ENCODE results near the gene CYP26B1. TPM values are rescaled to one million over a fixed set of nuclear protein-coding genes. Genes with fewer than 3 reads are reported as not detected.

Gene CYP26B1
- total and polyA plus RNA-seq, 4 donors, result 1.1 to 4.7 (median 2.4) TPM

DNA sequence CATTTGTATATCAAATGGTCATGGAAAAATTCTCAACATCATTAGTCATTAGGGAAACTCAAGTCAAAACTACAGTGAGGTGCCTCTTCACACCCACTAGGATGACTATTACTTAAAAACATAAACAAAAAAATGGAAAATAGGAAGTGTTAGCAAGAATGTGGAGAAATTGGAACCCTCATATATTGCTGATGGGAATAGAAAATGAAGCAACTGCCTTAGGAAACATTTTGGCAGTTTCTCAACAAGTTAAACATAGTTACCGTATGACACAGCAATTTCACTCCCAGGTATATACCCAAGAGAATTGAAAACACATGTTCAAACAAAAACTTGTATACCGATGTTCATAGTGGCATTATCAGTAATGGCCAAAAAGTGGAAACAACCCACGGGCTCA is 18.1 kb upstream of the CYP26B1 start:
- Histone ChIP-seq H3K27ac (ENCODE audit: low read depth in 1 of 2, low read length in 1 of 2) (no peak overlapping the region), H3K36me3 (ENCODE audit: control insufficient read depth in 4 of 4, insufficient read depth in 4 of 4, low read length in 4 of 4) (no peaks in the 10 kb centered on the region), H3K9me3 (ENCODE audit: control insufficient read depth in 4 of 4, insufficient read depth in 3 of 4, low read length in 3 of 4) (no peaks in the 10 kb centered on the region), H3K4me1 (ENCODE audit: control insufficient read depth in 5 of 5, insufficient read depth in 5 of 5, low read length in 5 of 5) (no peaks in the 10 kb centered on the region), H3K27me3 (ENCODE audit: control insufficient read depth in 3 of 3, insufficient read depth in 3 of 3, low read length in 2 of 3) (peaks cover 0 to 2% (median 0%) of the 10 kb centered on the region in 3 donors), H3K4me3 (no peak overlapping the region), H3K9ac (ENCODE audit: insufficient read depth in 1 of 2, low read length in 2 of 2) (no peak overlapping the region)
- WGBS, 2 donors, result 84 to 91% methylated on average over 3 of the region's 3 CpGs
- DNase-seq, result no peak
- no peak for ATAC-seq (ENCODE audit: insufficient read depth, low FRiP score)
- TF ChIP-seq, protein P1, sequence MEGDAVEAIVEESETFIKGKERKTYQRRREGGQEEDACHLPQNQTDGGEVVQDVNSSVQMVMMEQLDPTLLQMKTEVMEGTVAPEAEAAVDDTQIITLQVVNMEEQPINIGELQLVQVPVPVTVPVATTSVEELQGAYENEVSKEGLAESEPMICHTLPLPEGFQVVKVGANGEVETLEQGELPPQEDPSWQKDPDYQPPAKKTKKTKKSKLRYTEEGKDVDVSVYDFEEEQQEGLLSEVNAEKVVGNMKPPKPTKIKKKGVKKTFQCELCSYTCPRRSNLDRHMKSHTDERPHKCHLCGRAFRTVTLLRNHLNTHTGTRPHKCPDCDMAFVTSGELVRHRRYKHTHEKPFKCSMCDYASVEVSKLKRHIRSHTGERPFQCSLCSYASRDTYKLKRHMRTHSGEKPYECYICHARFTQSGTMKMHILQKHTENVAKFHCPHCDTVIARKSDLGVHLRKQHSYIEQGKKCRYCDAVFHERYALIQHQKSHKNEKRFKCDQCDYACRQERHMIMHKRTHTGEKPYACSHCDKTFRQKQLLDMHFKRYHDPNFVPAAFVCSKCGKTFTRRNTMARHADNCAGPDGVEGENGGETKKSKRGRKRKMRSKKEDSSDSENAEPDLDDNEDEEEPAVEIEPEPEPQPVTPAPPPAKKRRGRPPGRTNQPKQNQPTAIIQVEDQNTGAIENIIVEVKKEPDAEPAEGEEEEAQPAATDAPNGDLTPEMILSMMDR (IDR thresholded peaks at IDR 0.05; ENCODE audit: control extremely low read depth, extremely low read depth), result no peak

DNA sequence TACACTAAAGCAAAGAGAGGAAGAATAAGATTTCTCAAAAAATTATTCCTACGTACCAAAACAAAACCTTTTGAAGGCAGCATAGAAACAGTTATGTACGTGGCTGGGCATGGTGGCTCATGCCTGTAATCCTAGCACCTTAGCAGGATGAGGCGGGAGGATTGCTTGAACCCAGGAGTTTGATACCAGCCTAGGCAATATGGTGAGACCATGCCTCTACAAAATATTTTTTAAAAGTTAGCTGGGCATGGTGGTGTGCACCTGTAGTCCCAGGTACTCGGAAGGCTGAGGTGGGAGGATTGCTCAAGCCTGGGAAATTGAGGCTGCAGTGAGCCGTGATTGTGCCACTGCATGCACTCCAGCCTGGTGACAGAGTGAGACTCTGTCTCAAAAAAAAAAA is 14.9 kb upstream of the CYP26B1 start:
- H3K9me3 ChIP-seq (ENCODE audit: control insufficient read depth in 4 of 4, insufficient read depth in 3 of 4, low read length in 3 of 4), result no peaks in the 10 kb centered on the region
- no peak for ATAC-seq (ENCODE audit: insufficient read depth, low FRiP score)
- TF ChIP-seq, protein P1 (IDR thresholded peaks at IDR 0.05; ENCODE audit: control extremely low read depth, extremely low read depth), result no peak
- DNase-seq, result no peak
- 87 to 94% methylated on average over 5 of the region's 5 CpGs for WGBS, 2 donors
- no peak overlapping the region for H3K27ac ChIP-seq (ENCODE audit: low read depth in 1 of 2, low read length in 1 of 2)
- H3K4me1 ChIP-seq (ENCODE audit: control insufficient read depth in 5 of 5, insufficient read depth in 5 of 5, low read length in 5 of 5), result no peaks in the 10 kb centered on the region
- no peak overlapping the region for H3K9ac ChIP-seq (ENCODE audit: insufficient read depth in 1 of 2, low read length in 2 of 2)
- H3K36me3 ChIP-seq (ENCODE audit: control insufficient read depth in 4 of 4, insufficient read depth in 4 of 4, low read length in 4 of 4), result no peaks in the 10 kb centered on the region
- H3K4me3 ChIP-seq, result no peak overlapping the region
- H3K27me3 ChIP-seq (ENCODE audit: control insufficient read depth in 3 of 3, insufficient read depth in 3 of 3, low read length in 2 of 3), result peaks cover 0 to 2% (median 0%) of the 10 kb centered on the region in 3 donors

DNA sequence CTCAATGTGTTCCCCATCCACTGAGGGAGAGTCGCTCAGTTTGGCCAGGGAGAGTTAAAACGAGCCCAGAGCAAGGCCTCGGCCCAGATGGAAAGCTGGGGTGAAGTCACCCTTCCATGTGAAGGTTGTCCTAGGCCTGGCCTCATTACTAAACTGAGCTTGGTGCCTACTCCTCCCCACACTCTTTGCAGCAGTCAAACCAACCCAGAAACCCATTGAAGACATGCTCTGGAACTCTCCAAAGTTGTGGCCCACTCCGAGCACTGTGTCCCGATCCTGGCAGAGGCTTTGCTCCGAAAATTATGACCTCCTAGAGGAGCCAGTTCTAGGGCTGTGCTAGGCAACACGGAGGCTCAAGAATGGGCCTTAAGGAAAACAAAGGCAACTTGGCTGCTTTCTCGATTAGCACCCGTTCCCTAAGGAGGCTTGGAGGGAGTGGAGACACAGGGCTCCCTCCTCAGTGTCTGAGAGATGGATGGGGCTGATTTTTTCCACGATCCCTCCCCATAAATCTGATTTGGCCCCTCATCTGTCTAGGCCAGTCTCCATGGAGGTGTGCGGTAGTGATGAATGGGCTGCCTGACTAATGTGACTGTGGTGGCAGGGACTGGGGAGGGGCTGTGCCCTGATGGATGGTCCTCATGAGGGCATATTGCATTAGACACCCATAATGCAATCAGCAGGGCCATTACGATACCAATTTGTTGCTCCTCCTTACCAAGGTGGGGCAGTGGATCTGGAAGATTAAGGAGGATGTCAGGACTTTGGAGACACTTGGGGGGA is 11.7 kb upstream of the CYP26B1 start:
- H3K27me3 ChIP-seq (ENCODE audit: control insufficient read depth in 3 of 3, insufficient read depth in 3 of 3, low read length in 2 of 3), result peaks cover 0 to 5% (median 2%) of the 10 kb centered on the region in 3 donors
- ATAC-seq (ENCODE audit: insufficient read depth, low FRiP score), result no peak
- no peaks in the 10 kb centered on the region for H3K9me3 ChIP-seq (ENCODE audit: control insufficient read depth in 4 of 4, insufficient read depth in 3 of 4, low read length in 3 of 4)
- H3K27ac ChIP-seq (ENCODE audit: low read depth in 1 of 2, low read length in 1 of 2), result no peak overlapping the region
- H3K4me1 ChIP-seq (ENCODE audit: control insufficient read depth in 5 of 5, insufficient read depth in 5 of 5, low read length in 5 of 5), result peaks cover 0 to 7% (median 0%) of the 10 kb centered on the region in 5 donors
- WGBS, 2 donors, result 92 to 96% methylated on average over 12 of the region's 12 CpGs
- no peak overlapping the region for H3K4me3 ChIP-seq
- H3K9ac ChIP-seq (ENCODE audit: insufficient read depth in 1 of 2, low read length in 2 of 2), result no peak overlapping the region
- TF ChIP-seq, protein P1 (IDR thresholded peaks at IDR 0.05; ENCODE audit: control extremely low read depth, extremely low read depth), result no peak
- H3K36me3 ChIP-seq (ENCODE audit: control insufficient read depth in 4 of 4, insufficient read depth in 4 of 4, low read length in 4 of 4), result no peaks in the 10 kb centered on the region
- no peak for DNase-seq
